Cardiac muscle cell (in vitro differentiated cells and primary cell): ENCODE measurements around the gene ACSF2. TPM values are rescaled to one million over a fixed set of nuclear protein-coding genes. Genes with fewer than 3 reads are reported as not detected.

Experiments
- DNase-seq, 2 donors: peaks; one replicate each; pipeline versions ENCODE4 v3.0.0 to v3.0.0-alpha.2; 2010 to 2017; ENCODE audit warnings: low read depth in 1 of 2, low spot score in 1 of 2
- H3K27ac ChIP-seq: fragments of 200-600 bp; sonication (generic); 2 replicates; pipeline ENCODE4 v1.5.1; 2016
- H3K27me3 ChIP-seq: fragments of 200-600 bp; sonication (generic); 2 replicates; pipeline ENCODE4 v1.6.0; 2016; ENCODE audit warnings: control low read depth
- H3K36me3 ChIP-seq: fragments of 200-600 bp; sonication (generic); 2 replicates; pipeline ENCODE4 v1.5.1; 2016; ENCODE audit warnings: control low read depth
- H3K4me1 ChIP-seq: fragments of 200-600 bp; sonication (generic); 2 replicates; pipeline ENCODE4 v1.8.1; 2017; ENCODE audit warnings: low read depth, mild to moderate bottlenecking, mixed run types
- H3K4me3 ChIP-seq: fragments of 200-600 bp; sonication (generic); 2 replicates; pipeline ENCODE4 v1.5.1; 2016; ENCODE audit warnings: mild to moderate bottlenecking
- H3K9me3 ChIP-seq: fragments of 200-600 bp; sonication (generic); 2 replicates; pipeline ENCODE4 v1.5.1; 2017; ENCODE audit warnings: low read depth, mild to moderate bottlenecking, control low read depth
- polyA plus RNA-seq: library from polyadenylated mRNA; unstranded; fragments of >200 nt; fragmentation: Nextera tagmentation; extraction: Ambion mirVana; gene quantifications from 2 replicates; pipeline ENCODE4 v1.2.1, GENCODE V29; 2016
- total RNA-seq: library from RNA; depleted of rRNA; stranded (reverse); fragments of >200 nt; gene quantifications from 2 replicates; pipeline ENCODE4 v1.2.3, GENCODE V29; 2016
- TF ChIP-seq, protein P1 (sequence below): IDR thresholded peaks from 2 replicates; pipeline ENCODE4 v1.5.1; 2012; ENCODE audit warnings: low read depth, mild to moderate bottlenecking, low read length

Gene ACSF2
- total and polyA plus RNA-seq, 2 experiments from 2014 or later: 73.3 to 177 TPM

- no peak for DNase-seq
- H3K36me3 ChIP-seq: no peaks in the 10 kb centered on the region
- no peak overlapping the region for H3K27ac ChIP-seq
- no peak overlapping the region for H3K4me3 ChIP-seq
- no peaks in the 10 kb centered on the region for H3K27me3 ChIP-seq
- H3K4me1 ChIP-seq: no peaks in the 10 kb centered on the region
- no peaks in the 10 kb centered on the region for H3K9me3 ChIP-seq
- TF ChIP-seq, protein P1, sequence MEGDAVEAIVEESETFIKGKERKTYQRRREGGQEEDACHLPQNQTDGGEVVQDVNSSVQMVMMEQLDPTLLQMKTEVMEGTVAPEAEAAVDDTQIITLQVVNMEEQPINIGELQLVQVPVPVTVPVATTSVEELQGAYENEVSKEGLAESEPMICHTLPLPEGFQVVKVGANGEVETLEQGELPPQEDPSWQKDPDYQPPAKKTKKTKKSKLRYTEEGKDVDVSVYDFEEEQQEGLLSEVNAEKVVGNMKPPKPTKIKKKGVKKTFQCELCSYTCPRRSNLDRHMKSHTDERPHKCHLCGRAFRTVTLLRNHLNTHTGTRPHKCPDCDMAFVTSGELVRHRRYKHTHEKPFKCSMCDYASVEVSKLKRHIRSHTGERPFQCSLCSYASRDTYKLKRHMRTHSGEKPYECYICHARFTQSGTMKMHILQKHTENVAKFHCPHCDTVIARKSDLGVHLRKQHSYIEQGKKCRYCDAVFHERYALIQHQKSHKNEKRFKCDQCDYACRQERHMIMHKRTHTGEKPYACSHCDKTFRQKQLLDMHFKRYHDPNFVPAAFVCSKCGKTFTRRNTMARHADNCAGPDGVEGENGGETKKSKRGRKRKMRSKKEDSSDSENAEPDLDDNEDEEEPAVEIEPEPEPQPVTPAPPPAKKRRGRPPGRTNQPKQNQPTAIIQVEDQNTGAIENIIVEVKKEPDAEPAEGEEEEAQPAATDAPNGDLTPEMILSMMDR: no peak
Observed at GRCh38 chr17:50502301-50502990, 76.4 kb downstream of the ACSF2 start.

DNA sequence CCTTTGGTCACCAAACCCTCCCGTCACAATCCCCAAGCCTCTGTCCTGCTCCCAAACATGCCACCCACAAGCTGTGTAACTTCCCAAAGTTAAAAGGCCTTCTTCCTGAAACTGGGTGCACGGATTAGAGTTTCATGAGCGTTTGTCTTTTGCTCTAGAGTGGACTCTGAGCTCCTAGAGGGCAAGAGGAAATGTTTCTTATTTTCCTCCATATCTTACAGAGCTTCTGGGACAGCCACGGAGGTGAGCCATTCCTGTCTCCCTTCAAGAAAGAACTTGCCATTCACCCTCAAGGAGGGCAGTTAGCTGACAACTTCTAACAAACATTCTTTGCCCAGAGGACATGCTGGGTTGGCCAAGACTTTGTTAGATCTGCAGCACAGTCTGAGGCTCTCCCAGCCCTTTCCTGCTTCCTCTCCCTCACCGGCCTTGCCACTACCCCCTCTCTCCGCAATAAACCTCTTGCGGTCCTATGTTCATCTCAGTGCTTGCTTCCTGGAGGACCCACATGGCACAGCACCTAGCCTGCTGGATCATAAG, 79.6 kb downstream of the ACSF2 start:
- no peak for DNase-seq
- TF ChIP-seq, protein P1: no peak

GRCh38 chr17:50506298-50506697, 80.3 kb downstream of the ACSF2 start:
- Histone ChIP-seq H3K9me3 (no peaks in the 10 kb centered on the region), H3K4me1 (peaks cover 18% of the 10 kb centered on the region), H3K27ac (no peak overlapping the region), H3K4me3 (no peak overlapping the region), H3K27me3 (no peaks in the 10 kb centered on the region), H3K36me3 (no peaks in the 10 kb centered on the region)
- no peak for DNase-seq
- TF ChIP-seq, protein P1: no peak

More for the DNA sequence above, 79.6 kb downstream of the ACSF2 start:
- H3K36me3 ChIP-seq: no peaks in the 10 kb centered on the region
- H3K27ac ChIP-seq: no peak overlapping the region
- H3K4me3 ChIP-seq: no peak overlapping the region
- peaks cover 12% of the 10 kb centered on the region for H3K4me1 ChIP-seq
- H3K27me3 ChIP-seq: no peaks in the 10 kb centered on the region
- H3K9me3 ChIP-seq: no peaks in the 10 kb centered on the region

GRCh38 chr17:50507871-50508572, 82.0 kb downstream of the ACSF2 start, which contains the start of gene MYCBPAP:
Gene MYCBPAP (plus strand): TSS chr17:50508439. CDS start chr17:50508675, 236 bp downstream.
- H3K27ac ChIP-seq: peak within 1 kb of the TSS; percentile 34
- TF ChIP-seq, protein P1: peak; percentile 26

DNA sequence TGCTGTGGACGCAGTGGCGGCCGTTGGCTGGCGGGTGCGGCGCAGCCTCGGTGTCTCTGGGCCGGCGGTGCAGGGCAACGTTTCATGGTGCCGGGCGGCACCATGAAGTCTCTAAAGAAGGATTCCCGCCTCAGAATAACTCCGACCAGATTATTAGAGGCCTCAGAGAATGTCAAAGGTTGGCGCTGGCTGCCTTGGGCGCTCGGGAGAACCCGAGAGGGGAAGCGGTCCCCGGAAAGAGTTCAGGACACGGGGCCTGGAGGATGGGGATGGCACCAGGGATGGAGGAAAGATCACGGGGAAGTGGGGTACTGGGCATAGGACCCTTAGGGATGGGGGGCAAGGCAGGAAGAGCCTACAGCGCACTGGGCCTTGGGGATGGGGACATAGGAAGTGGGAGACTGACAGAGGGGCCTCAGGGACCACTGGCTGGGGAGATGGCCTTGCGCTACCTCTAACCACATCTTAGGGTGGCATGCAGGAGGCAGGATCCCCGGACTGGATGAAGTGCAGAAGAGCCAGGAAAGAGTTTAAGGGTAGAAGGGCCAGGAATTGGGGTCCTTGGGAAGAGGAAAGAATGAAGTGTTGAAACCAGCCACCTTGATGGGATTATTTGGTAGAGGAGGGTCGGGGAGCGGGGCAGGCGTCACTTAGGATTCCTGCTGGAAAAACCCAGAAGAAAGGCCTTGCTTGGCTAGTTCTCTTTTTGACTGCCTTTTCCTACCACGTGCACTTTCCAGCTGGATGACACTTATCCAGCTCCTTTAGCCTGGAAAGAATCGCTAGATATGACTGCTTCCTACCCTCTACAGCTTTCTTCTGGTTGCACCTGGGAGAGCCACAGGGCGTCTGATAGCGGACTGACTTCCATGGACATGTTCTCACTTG, 82.8 kb downstream of the ACSF2 start:
- no peak overlapping the region for H3K27ac ChIP-seq
- H3K36me3 ChIP-seq: no peaks in the 10 kb centered on the region

More at GRCh38 chr17:50507871-50508572, 82.0 kb downstream of the ACSF2 start, which contains the start of gene MYCBPAP:
- Histone ChIP-seq H3K4me3 (peak within 1 kb of the TSS; percentile 39), H3K9me3 (no peaks in the 10 kb centered on the region), H3K4me1 (peaks cover 24% of the 10 kb centered on the region), H3K27me3 (no peaks in the 10 kb centered on the region), H3K36me3 (no peaks in the 10 kb centered on the region)
- DNase-seq: peak; percentile 88 to 91

More for the DNA sequence above, 82.8 kb downstream of the ACSF2 start:
- Histone ChIP-seq H3K27me3 (no peaks in the 10 kb centered on the region), H3K4me3 (peak overlapping the region; percentile 39), H3K9me3 (no peaks in the 10 kb centered on the region), H3K4me1 (peaks cover 24% of the 10 kb centered on the region)
- TF ChIP-seq, protein P1: no peak
- DNase-seq: no peak
